GM18502 (cell line): ENCODE measurements around the gene CST3.
"Not testable (repeated sequence)": the region's sequence is repeated elsewhere in the genome, so short reads cannot be mapped to it uniquely, and the experiment has no call there.

Experiments
- ATAC-seq: cut with Tn5 transposase; IDR thresholded peaks from one replicate; pipeline ENCODE4 v1.9.1; 2021; ENCODE audit warnings: mild to moderate bottlenecking; ENCODE audit not compliant: unreplicated experiment, poor library complexity

CST3 gene

GRCh38 chr20:23645575-23645974, 7.8 kb upstream of the CST3 start:
- no peak for ATAC-seq

DNA sequence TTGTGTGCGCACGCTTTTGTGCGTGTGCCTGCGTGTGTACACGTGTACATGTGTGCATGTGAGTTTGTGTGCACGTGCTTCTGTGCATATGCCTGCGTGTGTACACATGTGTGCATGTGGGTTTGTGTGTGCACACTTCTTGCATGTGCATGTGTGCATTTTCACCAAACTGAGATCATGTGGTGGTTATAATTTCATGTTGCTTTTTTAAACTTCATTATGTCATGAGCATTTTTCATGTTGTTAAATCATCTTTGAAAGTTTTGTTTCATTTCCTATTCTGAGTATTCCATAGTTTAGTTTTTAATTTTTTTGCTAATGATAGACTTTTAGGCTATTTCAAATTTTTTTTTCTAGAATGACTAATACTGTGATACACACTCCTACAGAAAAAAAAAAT, 6.4 kb upstream of the CST3 start:
- no peak for ATAC-seq

- no peak for ATAC-seq
These were observed 5.9 kb upstream of the CST3 start for GRCh38 chr20:23643659-23644058.

DNA sequence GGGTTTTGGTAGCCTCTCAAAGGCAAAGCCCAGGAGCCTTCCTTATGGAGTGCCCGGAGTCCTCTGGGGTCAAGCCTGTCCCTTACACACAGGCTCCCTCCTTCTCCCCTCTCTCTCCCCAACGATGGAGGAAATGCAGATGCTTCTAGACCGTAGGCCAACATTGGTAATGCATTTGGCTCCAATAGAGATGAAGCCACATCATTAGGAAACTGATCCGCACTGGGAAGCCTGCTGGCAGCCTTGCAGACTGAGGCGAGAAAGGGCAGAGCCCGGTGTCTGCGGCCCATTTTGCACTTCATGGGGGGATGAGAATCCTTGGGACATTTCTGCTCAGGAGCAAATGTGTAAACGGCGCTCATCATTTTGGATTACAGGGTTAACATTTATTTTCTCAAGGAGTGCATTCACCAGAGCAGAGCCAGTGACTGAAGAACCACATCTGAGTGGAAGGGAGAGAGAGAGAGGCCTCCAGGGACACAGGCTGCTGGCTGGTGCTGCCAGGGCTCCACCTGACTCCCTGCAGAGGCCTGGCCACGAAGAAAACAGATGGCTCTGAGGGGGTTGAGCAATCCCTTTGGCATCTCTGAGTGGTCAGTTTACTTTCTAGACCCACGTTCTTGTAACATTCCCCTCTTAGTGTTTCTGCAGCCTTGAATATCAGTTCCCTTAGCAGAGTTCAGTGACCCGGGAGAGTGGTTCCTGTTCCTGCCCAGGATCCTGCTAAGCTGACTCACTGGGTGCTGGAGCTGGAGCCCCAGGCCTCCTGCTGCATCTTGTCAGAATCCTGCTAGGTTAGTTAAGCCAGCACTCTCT, 4.4 kb upstream of the CST3 start:
- ATAC-seq: no peak

GRCh38 chr20:23640671-23641667, 3.2 kb upstream of the CST3 start:
- no peak for ATAC-seq

GRCh38 chr20:23640018-23640601, 2.4 kb upstream of the CST3 start:
- ATAC-seq: no peak

- ATAC-seq: no peak
These were observed 1.8 kb upstream of the CST3 start for GRCh38 chr20:23639490-23639958.

DNA sequence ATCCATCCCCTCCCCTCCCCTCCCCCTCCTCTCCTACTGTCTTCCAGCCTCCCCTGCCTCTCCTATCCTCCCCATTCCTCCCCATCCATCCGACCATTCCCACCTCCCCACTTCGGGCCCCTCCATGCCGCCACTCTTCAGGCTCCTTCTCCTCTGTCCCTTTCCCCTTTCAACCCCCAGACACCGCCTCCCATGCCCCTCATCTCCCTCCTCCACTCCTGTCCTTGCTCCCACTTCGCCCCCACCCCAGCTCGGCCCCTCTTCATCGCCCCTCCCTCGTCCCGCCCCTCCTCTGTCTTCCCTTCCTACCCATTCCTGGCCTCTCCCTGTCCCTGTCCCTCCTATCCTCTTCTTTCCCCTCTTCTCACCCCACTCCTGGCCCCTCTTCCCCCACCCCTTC, 554 bp upstream of the CST3 start:
- ATAC-seq: no peak

- ATAC-seq: no peak
These were observed 860 bp downstream of the CST3 start for GRCh38 chr20:23636908-23637281.

DNA sequence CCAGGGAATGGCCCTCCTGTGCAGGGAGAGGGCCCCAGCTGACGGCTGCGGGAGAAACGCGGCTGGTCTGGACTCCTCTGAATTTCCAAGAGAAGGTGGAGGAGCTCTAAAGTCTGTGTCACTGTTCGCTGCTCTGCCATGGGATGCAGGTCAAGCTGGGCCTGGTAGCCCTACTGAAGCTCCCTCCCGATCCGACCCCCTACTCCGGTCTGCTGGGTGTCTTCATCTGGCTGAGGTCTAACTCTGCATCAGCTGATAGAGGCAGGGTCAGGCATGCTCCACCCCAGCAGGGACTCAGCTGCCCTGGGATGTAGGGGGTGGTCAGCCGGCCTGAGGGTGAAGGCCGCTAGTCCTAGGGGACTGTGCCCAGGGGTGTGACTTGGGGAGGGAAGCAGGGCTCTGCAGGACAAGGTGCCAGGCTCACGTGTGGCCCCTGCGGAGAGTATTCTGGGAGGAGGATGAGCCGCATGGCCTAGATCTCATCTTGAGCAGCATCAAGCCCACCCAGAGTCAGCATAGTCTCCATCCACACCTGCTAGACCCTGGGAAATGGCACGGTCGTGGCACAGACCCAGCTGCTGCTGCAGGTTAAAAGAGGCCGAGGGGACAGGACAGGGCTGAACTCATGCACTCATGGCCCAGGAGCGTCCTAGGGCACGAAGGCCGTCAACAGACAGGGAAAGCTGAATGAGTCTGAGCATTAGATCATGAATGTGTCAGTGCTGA, 1.4 kb downstream of the CST3 start:
- no peak for ATAC-seq

- ATAC-seq: not testable (repeated sequence)
These were observed 2.0 kb downstream of the CST3 start for GRCh38 chr20:23635768-23636090.

DNA sequence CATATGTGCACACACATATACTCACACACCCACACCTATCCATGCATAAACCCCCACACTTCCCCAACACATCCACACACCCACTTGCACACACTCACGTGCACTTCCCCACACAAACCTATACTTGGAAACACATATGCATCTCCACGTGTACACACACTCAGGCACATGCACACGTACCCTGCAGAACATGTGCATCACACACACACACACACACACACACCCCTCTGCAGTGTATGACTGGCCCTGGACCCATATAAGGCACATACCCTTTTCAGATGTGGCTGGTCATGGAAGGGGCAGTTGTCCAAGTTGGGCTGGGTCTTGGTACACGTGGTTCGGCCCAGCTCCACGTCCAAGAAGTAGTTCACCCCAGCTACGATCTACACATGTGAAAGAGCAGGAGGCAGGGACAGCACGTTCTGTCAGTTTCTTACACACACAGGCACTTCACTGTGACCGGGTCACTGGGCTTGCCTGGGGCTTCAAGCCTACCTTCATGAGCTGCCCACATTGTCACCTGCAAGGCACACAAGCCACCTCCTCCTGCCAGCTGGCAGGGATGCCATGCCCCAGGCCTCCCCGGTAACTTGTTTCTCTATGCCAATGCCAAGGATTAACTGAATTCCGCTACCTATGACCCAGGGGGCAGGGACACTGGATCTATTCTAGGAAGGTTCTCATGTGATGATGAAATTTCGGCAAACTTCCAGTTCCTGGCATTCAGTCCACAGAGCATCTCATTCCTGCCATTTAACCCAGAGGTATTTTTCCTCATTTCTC, 2.6 kb downstream of the CST3 start:
- no peak for ATAC-seq

- ATAC-seq: no peak
These were observed 3.5 kb downstream of the CST3 start for GRCh38 chr20:23634044-23634801.

GRCh38 chr20:23632711-23633573, 4.8 kb downstream of the CST3 start:
- no peak for ATAC-seq

DNA sequence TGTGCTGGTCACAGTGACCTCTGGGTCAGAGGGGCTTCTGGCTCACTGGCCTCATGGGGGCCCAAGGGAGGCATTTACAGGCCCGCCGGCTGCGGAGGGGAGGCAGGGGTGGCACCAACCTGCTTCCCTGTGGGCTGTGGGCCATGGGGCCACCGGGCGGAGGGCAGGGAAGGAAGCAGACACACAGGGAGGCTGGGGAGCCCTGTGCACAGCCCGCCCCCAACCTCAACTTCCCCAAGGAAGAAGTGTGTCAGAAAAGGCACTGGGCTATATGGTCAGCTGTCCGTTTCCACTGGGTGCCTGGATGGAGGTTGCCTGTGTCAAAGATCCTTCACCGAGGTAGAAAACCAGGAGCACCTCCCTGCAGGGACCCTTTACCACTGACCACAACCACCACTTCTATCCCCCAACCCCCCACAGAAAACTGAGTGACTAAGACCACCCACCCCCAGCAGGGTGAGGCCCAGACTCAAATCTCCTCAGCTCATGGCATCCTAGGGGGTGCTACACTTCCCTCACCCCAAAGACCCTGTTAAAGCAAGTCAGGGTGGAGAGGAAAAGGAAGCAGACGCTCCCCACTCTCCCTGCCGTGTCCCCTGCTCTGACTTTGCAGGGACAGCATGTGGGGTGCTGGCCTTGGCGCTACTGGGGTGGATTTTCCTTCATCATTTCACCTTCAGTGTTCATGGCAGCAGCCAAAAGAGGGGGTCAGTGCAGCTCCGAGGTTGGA, 5.6 kb downstream of the CST3 start:
- ATAC-seq: no peak

GRCh38 chr20:23631226-23631822, 6.4 kb downstream of the CST3 start:
- no peak for ATAC-seq

- ATAC-seq: no peak
These were observed 7.3 kb downstream of the CST3 start for GRCh38 chr20:23630392-23630849.
